Measurements from ENCODE around the gene ROPN1.
"Not testable (repeated sequence)": the region's sequence is repeated elsewhere in the genome, so short reads cannot be mapped to it uniquely, and the experiment has no call there.

Gene ROPN1

DNA sequence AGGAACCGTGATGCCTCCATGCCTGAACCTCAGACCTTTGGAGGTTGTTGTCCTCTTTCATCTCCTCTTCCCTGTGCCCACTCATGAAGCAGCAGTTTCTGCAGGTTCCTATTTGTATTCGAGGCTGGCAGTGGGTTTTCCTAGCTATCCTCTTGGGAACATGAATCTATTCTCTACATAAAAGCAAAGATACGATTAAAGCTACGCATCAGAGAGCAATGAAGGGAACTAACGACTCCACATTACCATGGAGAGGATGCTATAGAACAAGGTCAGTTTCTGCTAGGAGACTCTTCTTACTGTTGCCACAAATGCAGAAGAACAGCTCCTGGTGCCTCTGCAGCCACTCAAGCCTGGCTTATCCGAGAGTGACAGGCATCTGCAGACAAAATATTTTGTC lies 9.4 kb upstream of the ROPN1 start:
- in situ Hi-C loops (cut with HindIII; ENCODE audit: low sequenced_read_pairs): not testable (repeated sequence)

DNA sequence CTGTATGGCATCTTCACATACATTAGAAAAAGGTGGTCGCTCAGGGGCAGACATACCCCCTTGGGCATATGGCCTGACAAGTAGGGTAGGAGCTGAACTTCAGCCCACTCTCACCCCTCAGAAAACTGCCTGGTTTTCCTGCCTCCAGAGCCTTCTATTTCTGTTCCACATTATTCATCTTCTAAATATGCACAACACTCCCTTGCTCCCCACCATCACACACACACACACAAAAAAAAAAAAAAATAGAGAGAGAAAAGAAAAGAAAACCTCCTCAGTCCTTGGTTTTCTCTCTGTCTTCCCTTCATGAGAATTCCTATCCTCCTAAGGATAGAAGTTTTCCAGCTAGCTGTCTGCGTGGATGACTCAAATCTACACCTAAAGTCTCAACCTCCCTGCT lies 5.6 kb upstream of the ROPN1 start:
- in situ Hi-C loops (cut with HindIII; ENCODE audit: low sequenced_read_pairs): no loop called here

DNA sequence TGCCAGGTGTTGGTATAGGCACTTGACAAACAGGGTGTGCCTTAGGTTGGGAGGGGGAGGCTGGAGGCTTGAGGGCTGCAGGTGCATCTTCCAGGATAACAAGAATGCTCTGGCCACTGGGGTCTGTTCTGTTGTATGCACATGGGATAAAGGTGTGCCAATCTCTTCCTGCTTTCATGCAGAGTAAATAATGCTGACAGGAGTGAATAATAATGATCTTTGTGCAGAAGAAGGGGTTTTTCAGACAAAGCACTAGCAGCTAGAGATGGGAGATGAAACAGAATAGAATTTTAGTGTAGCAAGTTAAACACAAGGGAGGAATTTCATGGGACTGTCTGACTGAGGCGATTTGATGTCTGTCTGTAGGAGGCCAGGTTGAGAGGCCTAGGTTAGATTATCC lies 1.9 kb upstream of the ROPN1 start:
- in situ Hi-C loops (cut with HindIII; ENCODE audit: low sequenced_read_pairs): loop anchor here (5.0 kb wide), 1 partner anchor 63 kb away; no protein-coding TSS in a partner anchor

DNA sequence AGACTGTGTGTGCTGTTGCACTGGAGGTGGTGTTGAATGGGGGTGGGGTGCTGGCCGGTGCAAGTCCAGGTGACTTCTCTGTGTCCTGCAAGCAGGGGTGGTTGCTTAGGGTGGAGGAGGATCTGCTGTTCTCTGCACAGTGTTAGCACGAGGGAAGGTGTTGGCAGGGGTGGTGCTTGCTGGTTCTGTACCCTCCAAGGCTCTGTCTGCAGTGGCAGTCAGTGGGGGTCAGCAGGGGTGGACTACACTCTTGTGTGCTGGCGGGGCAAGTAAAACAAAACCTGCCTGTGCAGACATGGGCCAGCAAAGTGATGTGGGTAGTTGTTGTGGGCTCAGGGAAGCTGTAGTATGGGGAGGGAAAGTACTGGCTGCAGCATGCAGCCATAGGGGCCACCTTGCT lies 5.5 kb downstream of the ROPN1 start:
- in situ Hi-C loops (cut with HindIII; ENCODE audit: low sequenced_read_pairs): no loop called here

DNA sequence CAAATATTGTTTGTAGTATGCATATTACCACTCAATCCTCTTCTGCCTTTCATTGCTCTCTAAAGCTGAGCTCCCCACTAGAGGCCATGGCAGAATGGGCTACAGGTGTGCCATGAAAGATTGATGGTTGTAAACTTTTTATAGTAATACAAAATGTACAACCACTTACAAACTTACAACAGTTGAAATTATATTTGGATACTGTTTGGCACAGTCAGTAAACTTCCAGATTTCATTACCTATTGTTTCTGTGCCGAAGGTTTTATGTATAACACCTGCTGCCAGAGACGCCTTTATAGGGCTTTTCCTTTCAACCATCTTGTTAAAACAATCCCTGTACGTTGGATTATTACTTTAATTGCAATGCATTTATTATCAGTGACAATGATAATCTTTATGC lies 7.0 kb downstream of the ROPN1 start:
- in situ Hi-C loops (cut with HindIII; ENCODE audit: low sequenced_read_pairs): no loop called here

DNA sequence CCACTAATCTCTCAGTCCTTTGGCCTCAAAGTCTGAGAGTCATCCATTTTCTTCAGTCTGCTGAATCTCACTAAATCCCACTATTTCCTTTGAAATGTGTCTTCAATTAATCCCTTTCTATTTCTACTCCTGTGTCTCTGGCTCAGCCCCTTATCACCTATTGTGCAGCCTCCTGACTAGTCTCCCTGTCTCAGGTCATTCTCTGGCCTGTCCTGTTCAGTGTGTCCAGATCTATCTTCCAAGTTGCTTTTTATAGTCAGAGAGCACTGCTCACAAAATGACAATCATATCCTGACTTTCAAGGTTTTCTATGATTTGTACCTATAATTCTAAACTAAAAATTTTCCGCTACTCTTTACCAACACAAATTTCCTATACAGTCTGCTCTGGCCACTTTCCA lies 7.6 kb downstream of the ROPN1 start:
- in situ Hi-C loops (cut with HindIII; ENCODE audit: low sequenced_read_pairs): no loop called here

DNA sequence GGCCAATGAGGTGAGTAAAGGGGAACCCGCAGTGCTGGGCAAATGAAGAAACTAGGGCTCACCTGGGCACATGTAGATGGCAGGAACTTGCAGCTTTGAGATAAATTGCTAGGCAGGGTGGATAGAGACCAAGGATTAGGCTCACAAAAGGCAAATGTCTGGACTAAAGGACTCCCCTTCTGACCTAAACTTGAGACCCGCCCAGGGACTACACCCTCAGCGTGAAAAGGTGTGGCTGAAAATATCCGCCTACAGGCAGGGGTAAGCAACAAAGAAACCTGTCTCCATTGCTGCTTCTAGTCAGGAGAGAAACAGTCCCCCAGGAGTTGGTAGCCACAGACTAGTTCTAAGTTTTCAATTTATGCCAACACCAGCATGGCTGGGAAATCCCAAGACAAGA lies 10.6 kb downstream of the ROPN1 start:
- in situ Hi-C loops (cut with HindIII; ENCODE audit: low sequenced_read_pairs): not testable (repeated sequence)

DNA sequence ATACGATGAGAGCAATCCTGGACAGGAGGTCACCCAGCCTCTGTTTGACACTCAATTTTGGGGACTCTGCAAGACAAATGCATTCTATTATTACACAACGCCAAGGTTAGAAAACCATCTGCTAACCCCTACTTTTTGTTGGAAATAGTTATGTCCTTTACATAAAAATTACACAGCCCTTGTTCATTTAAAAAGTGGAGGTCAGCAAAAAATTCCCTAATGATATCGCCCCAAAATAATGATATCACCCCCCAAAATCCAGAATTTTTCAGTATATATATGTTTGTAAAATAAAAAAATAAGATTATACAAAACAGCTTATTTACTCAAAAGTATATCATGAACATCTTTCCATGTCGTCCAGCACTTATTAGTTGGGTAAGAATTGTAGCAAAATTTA lies 11.4 kb downstream of the ROPN1 start:
- in situ Hi-C loops (cut with HindIII; ENCODE audit: low sequenced_read_pairs): no loop called here

DNA sequence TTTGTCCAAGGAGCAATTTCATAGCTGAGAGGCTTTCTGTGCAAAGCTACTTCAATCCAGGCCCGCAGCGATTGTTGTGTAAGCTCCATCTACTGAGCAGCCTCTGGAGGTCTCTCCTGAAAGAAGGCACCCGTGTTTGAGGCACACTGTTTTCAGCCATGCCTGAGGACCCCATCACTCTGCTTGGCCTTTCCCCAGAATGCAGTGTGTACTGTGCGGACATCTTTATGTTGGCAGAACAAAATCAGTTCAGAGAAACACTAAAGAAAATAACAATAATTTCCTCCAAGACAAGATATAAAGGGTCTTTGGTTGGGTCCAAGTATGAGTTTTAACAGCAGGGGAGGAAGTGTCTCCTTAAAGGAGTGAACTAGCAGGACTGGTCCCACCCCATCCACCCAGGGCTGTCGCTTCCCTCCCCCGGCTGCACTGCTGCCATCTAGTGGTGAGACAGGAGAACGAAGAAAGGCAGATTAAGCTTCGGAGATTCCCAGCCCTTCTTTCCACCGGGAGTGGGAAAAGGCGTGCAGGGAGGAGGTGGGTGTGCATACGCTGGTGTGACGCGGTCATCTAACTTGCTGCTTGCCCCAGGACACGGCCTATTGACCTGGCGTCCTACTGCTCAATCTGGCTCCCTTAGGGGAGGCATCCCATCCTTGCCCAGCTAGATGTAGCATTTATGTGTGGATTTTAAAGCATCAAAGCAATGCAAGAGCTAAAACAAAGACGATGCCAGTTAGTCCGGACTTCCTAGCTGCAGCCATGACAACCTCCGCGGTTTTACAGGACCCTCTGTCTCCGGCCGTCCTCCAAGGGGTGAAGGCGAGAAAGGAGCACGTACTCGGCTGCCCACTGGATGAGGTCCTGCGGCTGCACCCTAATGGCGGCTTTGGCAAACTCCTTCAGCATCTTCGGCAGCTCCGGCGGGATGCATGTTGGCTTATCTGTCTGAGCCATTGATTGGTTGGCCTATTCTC lies 12.1 kb downstream of the ROPN1 start:
- in situ Hi-C loops (cut with HindIII; ENCODE audit: low sequenced_read_pairs): not testable (repeated sequence)

DNA sequence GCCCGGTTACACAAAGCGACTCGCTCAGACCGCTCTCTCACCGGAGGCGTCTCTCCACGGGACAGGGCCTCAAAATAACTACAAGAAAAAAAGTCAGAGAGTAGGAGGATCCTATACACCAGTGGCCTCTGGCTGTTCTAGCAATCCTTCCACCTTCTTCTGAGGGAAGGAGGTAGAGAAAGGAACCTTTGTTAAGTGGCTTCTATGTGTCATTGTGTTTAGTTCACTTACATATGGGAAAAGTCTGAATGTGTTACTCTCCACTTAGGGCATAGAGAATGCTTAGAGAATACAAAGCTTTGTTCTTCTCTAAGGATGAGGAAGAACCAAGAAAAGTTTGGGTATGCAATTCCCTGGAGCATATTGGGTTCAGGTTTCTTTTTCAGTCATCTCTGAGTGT lies 15.0 kb downstream of the ROPN1 start:
- in situ Hi-C loops (cut with HindIII; ENCODE audit: low sequenced_read_pairs): not testable (repeated sequence)

DNA sequence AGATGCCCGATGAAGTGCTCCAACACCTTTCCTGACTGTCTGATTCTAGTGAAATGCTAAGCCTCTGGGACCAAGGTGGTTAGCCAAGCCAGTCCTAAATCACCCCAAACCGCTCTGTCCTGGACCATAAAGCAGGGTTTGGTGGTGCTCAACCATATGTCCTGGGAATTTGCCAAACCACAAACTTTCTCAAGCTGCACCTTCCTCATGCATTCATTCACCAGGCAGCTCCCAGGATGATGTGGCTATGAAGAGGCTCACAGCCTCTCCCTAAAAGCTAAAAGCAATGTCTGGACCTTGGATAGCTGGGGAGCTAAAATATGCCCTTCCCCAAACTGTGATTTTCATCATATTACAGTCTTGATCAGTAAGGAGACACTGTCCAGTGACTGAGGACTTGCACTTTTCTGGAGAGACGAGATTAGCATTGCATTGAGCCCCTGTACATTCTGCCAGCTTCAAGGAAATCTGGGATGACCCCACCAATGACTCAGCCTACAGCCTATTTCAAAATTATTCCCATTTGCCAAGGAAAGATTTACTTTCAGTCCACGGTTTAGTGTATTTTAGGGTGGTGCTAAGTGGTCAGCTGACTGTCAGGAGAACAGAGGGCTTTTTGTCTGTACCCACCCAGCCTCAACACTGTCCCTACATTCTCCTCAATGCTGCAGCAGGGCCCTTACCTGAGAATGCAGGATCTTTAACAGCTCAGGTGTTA lies 15.6 kb downstream of the ROPN1 start:
- in situ Hi-C loops (cut with HindIII; ENCODE audit: low sequenced_read_pairs): not testable (repeated sequence)

DNA sequence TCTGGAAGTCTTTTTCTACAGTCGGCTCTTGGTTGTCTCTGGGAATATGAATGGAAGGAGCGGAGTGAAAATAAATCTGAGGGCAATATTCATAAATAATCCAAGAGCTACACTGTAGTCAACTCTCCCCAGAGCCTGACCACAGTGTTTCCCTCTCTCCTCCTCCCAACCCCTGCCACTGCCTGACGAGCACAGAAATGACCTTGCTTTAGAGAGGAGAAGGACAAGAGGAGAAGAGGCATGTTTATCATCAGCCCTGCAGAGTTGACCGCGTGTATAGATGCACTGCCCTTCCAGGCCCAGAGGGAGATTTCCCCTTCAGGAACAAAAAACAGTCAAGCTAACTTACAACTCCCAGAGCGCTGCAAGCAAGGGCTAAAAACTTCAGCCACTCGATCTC lies 16.9 kb downstream of the ROPN1 start:
- in situ Hi-C loops (cut with HindIII; ENCODE audit: low sequenced_read_pairs): not testable (repeated sequence)

DNA sequence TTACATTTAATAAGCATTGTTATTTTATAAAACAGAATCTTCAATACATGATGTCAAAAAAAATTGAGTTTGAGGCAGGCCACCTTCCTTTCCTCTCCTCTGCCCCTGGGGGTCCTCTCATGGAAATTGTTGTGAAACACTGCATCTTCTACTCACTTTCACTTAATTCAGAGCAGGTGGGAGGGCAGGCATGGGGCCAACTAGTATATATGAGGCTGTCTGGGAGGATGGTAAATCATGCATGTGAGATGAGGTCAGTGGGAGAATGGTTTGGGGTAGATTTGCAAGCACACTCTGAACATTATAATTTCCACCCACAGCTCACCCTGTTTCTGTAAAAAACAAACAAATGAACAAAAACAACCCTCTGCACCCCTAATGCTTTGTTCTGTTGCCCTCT lies 20.5 kb downstream of the ROPN1 start:
- in situ Hi-C loops (cut with HindIII; ENCODE audit: low sequenced_read_pairs): no loop called here

DNA sequence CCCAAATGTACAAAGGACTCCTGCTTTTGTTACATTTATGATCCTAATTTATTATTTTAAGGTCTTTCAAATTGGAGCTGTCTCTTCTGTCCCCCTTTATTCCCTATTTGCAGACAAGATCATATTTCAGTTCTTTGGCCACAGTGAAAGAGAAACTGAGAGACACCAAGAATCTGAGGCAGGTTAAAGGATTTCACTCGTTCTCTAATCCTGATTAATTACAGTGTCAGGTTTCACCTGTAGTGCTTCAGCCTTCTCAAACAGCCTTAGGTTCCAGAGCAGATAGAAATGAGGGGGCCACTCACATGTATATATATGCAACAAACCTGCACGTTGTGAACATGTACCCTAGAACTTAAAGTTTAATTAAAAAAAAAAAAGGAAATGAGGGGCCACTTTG lies 24.7 kb downstream of the ROPN1 start:
- in situ Hi-C loops (cut with HindIII; ENCODE audit: low sequenced_read_pairs): not testable (repeated sequence)

DNA sequence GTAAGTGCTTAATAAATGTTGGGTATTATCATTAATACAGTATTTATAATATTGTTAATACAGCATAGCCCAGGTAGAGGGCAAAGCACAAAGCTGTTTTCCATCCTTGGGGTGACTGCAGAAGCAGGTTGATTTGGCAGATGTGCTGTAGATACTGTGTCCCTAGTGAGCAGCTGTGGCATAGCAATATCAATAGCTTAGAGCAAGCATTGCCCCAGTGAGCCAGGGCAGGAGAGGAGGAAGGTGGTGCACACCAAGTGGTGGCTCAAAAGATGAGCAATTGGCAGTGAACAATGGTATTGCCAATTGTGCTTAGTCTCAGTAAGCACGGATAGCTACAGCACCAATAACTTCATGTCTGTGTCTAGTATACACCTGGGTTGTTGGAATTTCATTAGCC lies 25.1 kb downstream of the ROPN1 start:
- in situ Hi-C loops (cut with HindIII; ENCODE audit: low sequenced_read_pairs): not testable (repeated sequence)

DNA sequence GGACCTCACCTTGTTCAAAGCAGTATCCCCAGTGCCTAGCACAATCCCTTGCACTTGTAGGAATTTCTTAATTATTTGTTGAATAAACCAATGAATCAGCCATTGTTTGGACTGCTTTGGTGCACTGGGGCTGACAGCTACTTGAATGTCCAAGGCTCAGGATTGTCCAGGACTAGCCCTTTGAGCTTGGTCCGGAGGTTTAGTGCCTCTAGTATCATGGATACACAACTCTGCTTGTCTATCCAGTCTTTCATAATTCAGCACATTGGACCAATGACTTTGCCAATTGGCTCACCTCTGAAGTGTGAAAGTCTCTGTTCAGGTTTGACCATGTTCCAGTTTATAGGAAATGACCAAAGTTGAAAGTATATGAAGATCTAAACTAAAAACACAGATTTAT lies 27.1 kb downstream of the ROPN1 start:
- in situ Hi-C loops (cut with HindIII; ENCODE audit: low sequenced_read_pairs): not testable (repeated sequence)

DNA sequence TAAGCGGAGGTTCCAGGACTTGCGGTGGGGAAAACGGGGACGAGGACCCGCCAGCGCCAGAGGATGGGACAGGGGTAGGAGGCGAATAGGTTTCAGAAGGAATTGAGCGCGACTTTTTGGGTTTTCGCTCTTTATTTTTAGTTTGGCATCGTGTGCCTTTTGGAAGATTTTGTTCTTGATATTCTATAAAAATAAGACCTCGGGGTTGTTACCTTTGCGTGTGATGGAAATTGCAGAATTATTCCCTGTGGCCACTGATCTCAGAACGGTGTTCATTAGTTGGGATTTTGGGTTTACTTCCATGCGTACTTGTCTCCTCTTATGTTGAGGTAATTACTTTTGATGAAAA lies 30.4 kb downstream of the ROPN1 start:
- in situ Hi-C loops (cut with HindIII; ENCODE audit: low sequenced_read_pairs): no loop called here

DNA sequence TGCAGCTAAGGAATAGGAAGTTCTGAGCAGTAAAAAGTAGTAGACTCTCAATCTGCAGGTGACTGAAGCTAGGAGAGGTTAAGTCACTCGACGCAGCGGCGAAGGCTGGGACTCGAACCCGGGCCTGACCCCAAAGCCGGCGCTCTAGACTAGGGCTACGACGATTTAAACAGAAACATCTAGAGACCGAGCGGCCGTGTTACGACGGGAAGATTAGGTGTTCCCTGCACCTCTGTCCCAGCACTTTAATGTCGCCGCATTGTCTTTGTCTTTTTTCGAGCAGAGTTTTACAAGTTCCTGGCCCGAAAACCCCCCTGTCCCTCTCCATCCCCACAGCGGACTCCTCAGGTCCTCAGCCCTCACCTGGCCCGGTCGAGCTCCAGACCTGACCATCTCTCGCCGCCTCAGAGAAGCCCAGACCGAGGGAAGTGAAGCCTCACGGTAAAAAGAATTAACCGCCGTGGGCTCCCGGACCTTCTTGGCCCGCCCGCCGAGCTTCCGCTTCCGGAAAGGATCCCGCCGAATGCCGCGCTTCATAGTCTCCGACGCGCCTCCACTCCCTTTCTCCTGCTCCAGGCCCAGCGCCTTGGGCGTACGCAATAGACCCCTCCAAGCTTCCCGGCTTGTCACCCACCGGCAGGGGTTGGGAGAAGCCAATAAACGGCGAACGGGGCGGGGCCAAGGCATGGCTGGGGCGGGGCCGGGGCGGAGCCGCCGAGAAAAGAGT lies 31.0 kb downstream of the ROPN1 start, which contains the start of gene CCDC14:
Gene CCDC14 (minus strand): TSS at position 449 of the 727 bp plus-strand sequence. CDS start 56 bp downstream, at position 393.
- in situ Hi-C loops (cut with HindIII; ENCODE audit: low sequenced_read_pairs): no loop called here

DNA sequence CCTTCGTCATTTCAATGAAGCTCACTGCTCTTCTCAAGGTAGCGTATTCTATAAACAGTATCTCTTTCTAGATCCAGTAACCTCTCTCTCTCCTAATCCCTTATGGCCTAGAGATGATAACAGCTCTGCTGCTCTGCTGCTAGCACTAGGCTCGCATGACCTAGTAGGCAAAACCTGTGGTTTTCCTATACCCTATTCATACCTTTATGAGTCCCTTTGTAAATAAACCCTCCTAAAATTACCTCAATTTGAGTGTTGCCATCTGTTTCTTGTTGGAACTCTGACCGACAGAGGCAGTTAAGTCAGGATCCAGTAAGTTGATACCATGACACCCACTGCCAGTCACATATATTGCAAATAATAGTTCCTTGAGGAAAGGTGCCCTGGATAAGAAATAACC lies 38.2 kb downstream of the ROPN1 start:
- in situ Hi-C loops (cut with HindIII; ENCODE audit: low sequenced_read_pairs): no loop called here

DNA sequence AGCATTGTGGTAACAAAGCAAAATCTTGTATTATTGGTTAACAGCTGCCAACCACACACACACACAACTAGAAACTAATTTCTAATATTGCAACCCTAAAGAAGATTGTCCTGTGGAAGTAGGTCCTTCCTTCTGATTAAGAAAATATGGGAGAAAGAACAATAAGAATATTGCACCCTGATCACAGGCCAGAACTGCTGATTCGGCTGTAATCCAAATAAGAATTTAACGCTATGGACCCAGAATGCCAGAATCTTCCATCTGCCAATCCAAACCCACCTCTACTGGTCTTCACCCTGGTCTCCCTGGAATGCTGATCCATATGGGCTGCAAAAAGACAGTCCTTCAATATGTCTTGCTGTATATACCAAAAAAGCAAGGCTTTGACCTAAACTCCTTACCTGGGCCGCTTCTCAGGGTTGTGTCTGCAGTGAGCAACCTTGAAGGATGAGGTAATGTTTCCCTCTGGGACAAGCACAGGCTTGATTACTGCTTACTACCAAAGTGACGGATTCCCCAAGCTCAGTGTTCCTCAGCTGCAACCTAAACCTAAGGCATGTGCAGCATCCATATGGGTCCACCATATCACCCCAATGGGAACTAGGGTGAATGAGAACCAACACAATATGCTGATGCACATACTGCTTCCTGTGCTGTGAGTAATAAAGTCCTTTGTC lies 38.9 kb downstream of the ROPN1 start:
- in situ Hi-C loops (cut with HindIII; ENCODE audit: low sequenced_read_pairs): no loop called here

All from endothelial cell of hepatic sinusoid (primary cell).